ENCODE results near the gene CD164L2. TPM values are rescaled to one million over a fixed set of nuclear protein-coding genes. Genes with fewer than 3 reads are reported as not detected.

Gene CD164L2
- total and polyA plus RNA-seq, 4 donors, result not detected

GRCh38 chr1:27395441-27396195, 12.5 kb upstream of the CD164L2 start:
- peak; percentile 58 for ATAC-seq (ENCODE audit: low FRiP score)
- Histone ChIP-seq H3K9me3 (ENCODE audit: control insufficient read depth, low read length) (no peaks in the 10 kb centered on the region), H3K4me3 (ENCODE audit: low read length in 2 of 2) (no peak overlapping the region), H3K27me3 (ENCODE audit: control insufficient read depth in 1 of 2, insufficient read depth in 2 of 2, low read length in 1 of 2) (no peaks in the 10 kb centered on the region), H3K4me1 (ENCODE audit: control insufficient read depth in 1 of 2, insufficient read depth in 2 of 2, low read length in 2 of 2) (no peaks in the 10 kb centered on the region), H3K36me3 (ENCODE audit: control insufficient read depth in 1 of 2, insufficient read depth in 2 of 2, low read length in 1 of 2) (no peaks in the 10 kb centered on the region), H3K27ac (ENCODE audit: low read depth in 1 of 2, low read length in 2 of 2) (no peak overlapping the region)
- WGBS, 2 donors, result 4 to 5% methylated on average over 10 of the region's 10 CpGs
- DNase-seq, result peak; percentile 81 to 92
- intact Hi-C loops (cut with DNase I), result loop anchor here in 1 of 2 donors (2.0 to 10.0 kb wide), 3 partner anchors 209 to 291 kb away; partner anchors contain the start of gene AHDC1

- H3K4me1 ChIP-seq (ENCODE audit: control insufficient read depth in 1 of 2, insufficient read depth in 2 of 2, low read length in 2 of 2), result no peaks in the 10 kb centered on the region
- no peaks in the 10 kb centered on the region for H3K27me3 ChIP-seq (ENCODE audit: control insufficient read depth in 1 of 2, insufficient read depth in 2 of 2, low read length in 1 of 2)
- H3K9me3 ChIP-seq (ENCODE audit: control insufficient read depth, low read length), result no peaks in the 10 kb centered on the region
- 71 to 74% methylated on average over 1 of the region's 1 CpG for WGBS, 2 donors
- H3K27ac ChIP-seq (ENCODE audit: low read depth in 1 of 2, low read length in 2 of 2), result no peak overlapping the region
- no peak overlapping the region for H3K4me3 ChIP-seq (ENCODE audit: low read length in 2 of 2)
- ATAC-seq (ENCODE audit: low FRiP score) (no peak), DNase-seq (no peak)
- no peaks in the 10 kb centered on the region for H3K36me3 ChIP-seq (ENCODE audit: control insufficient read depth in 1 of 2, insufficient read depth in 2 of 2, low read length in 1 of 2)
- intact Hi-C loops (cut with DNase I), result loop anchor here (5.0 to 10.0 kb wide), 3 partner anchors 212 to 290 kb away; no protein-coding TSS in a partner anchor
Observed at GRCh38 chr1:27394925-27395324, 11.8 kb upstream of the CD164L2 start.

- WGBS, 2 donors, result 95 to 99% methylated on average over 9 of the region's 9 CpGs
- Histone ChIP-seq H3K9me3 (ENCODE audit: control insufficient read depth, low read length) (no peaks in the 10 kb centered on the region), H3K27me3 (ENCODE audit: control insufficient read depth in 1 of 2, insufficient read depth in 2 of 2, low read length in 1 of 2) (no peaks in the 10 kb centered on the region), H3K27ac (ENCODE audit: low read depth in 1 of 2, low read length in 2 of 2) (no peak overlapping the region), H3K4me1 (ENCODE audit: control insufficient read depth in 1 of 2, insufficient read depth in 2 of 2, low read length in 2 of 2) (no peaks in the 10 kb centered on the region), H3K36me3 (ENCODE audit: control insufficient read depth in 1 of 2, insufficient read depth in 2 of 2, low read length in 1 of 2) (no peaks in the 10 kb centered on the region), H3K4me3 (ENCODE audit: low read length in 2 of 2) (no peak overlapping the region)
- ATAC-seq (ENCODE audit: low FRiP score) (no peak), DNase-seq (no peak)
- intact Hi-C loops (cut with DNase I), result loop anchor here (5.0 to 10.0 kb wide), 3 partner anchors 213 to 289 kb away; no protein-coding TSS in a partner anchor
Observed at GRCh38 chr1:27394282-27394658, 11.1 kb upstream of the CD164L2 start.

- intact Hi-C loops (cut with DNase I), result loop anchor here (2.0 to 10.0 kb wide), 5 partner anchors 37 to 289 kb away; no protein-coding TSS in a partner anchor
- ATAC-seq (ENCODE audit: low FRiP score) (no peak), DNase-seq (no peak)
- Histone ChIP-seq H3K9me3 (ENCODE audit: control insufficient read depth, low read length) (no peaks in the 10 kb centered on the region), H3K4me3 (ENCODE audit: low read length in 2 of 2) (no peak overlapping the region), H3K27ac (ENCODE audit: low read depth in 1 of 2, low read length in 2 of 2) (no peak overlapping the region), H3K27me3 (ENCODE audit: control insufficient read depth in 1 of 2, insufficient read depth in 2 of 2, low read length in 1 of 2) (no peaks in the 10 kb centered on the region), H3K36me3 (ENCODE audit: control insufficient read depth in 1 of 2, insufficient read depth in 2 of 2, low read length in 1 of 2) (no peaks in the 10 kb centered on the region), H3K4me1 (ENCODE audit: control insufficient read depth in 1 of 2, insufficient read depth in 2 of 2, low read length in 2 of 2) (no peaks in the 10 kb centered on the region)
- WGBS, 2 donors, result 95% methylated on average over 18 of the region's 18 CpGs
Observed at GRCh38 chr1:27393641-27394281, 10.6 kb upstream of the CD164L2 start.

- Histone ChIP-seq H3K36me3 (ENCODE audit: control insufficient read depth in 1 of 2, insufficient read depth in 2 of 2, low read length in 1 of 2) (no peaks in the 10 kb centered on the region), H3K27ac (ENCODE audit: low read depth in 1 of 2, low read length in 2 of 2) (no peak overlapping the region), H3K27me3 (ENCODE audit: control insufficient read depth in 1 of 2, insufficient read depth in 2 of 2, low read length in 1 of 2) (no peaks in the 10 kb centered on the region), H3K4me1 (ENCODE audit: control insufficient read depth in 1 of 2, insufficient read depth in 2 of 2, low read length in 2 of 2) (no peaks in the 10 kb centered on the region), H3K4me3 (ENCODE audit: low read length in 2 of 2) (no peak overlapping the region), H3K9me3 (ENCODE audit: control insufficient read depth, low read length) (no peaks in the 10 kb centered on the region)
- ATAC-seq (ENCODE audit: low FRiP score), result no peak
- DNase-seq, result no peak
- intact Hi-C loops (cut with DNase I), result loop anchor here (2.0 to 10.0 kb wide), 5 partner anchors 36 to 288 kb away; no protein-coding TSS in a partner anchor
- WGBS, 2 donors, result 42 to 43% methylated on average over 30 of the region's 30 CpGs
Observed at GRCh38 chr1:27392778-27393635, 9.9 kb upstream of the CD164L2 start.

- Histone ChIP-seq H3K27ac (ENCODE audit: low read depth in 1 of 2, low read length in 2 of 2) (no peak within 1 kb of the TSS), H3K27me3 (ENCODE audit: control insufficient read depth in 1 of 2, insufficient read depth in 2 of 2, low read length in 1 of 2) (no peaks in the 10 kb centered on the region), H3K4me3 (ENCODE audit: low read length in 2 of 2) (no peak within 1 kb of the TSS), H3K36me3 (ENCODE audit: control insufficient read depth in 1 of 2, insufficient read depth in 2 of 2, low read length in 1 of 2) (no peaks in the 10 kb centered on the region), H3K9me3 (ENCODE audit: control insufficient read depth, low read length) (no peaks in the 10 kb centered on the region), H3K4me1 (ENCODE audit: control insufficient read depth in 1 of 2, insufficient read depth in 2 of 2, low read length in 2 of 2) (no peaks in the 10 kb centered on the region)
- DNase-seq (peak; percentile 92 to 97), ATAC-seq (ENCODE audit: low FRiP score) (peak; percentile 93)
- intact Hi-C loops (cut with DNase I), result loop anchor here (2.0 to 10.0 kb wide), 5 partner anchors 35 to 287 kb away; no protein-coding TSS in a partner anchor
- WGBS, 2 donors, result 1% methylated on average over 65 to 69 of the region's 69 CpGs
Observed at GRCh38 chr1:27392096-27392777, 9.1 kb upstream of the CD164L2 start, which contains the start of gene GPR3. TSS of gene GPR3 (plus strand) at chr1:27392622. CDS start at chr1:27393799, 1,177 bp downstream.

GRCh38 chr1:27391511-27392095, 8.5 kb upstream of the CD164L2 start:
- intact Hi-C loops (cut with DNase I), result loop anchor here (2.0 to 10.0 kb wide), 5 partner anchors 35 to 287 kb away; no protein-coding TSS in a partner anchor
- WGBS, 2 donors, result 4 to 5% methylated on average over 13 of the region's 13 CpGs
- H3K4me1 ChIP-seq (ENCODE audit: control insufficient read depth in 1 of 2, insufficient read depth in 2 of 2, low read length in 2 of 2), result no peaks in the 10 kb centered on the region
- no peaks in the 10 kb centered on the region for H3K9me3 ChIP-seq (ENCODE audit: control insufficient read depth, low read length)
- ATAC-seq (ENCODE audit: low FRiP score) (peak; percentile 31), DNase-seq (peak in 1 of 2 donors; percentile 81)
- H3K27me3 ChIP-seq (ENCODE audit: control insufficient read depth in 1 of 2, insufficient read depth in 2 of 2, low read length in 1 of 2), result no peaks in the 10 kb centered on the region
- no peak overlapping the region for H3K27ac ChIP-seq (ENCODE audit: low read depth in 1 of 2, low read length in 2 of 2)
- no peaks in the 10 kb centered on the region for H3K36me3 ChIP-seq (ENCODE audit: control insufficient read depth in 1 of 2, insufficient read depth in 2 of 2, low read length in 1 of 2)
- no peak overlapping the region for H3K4me3 ChIP-seq (ENCODE audit: low read length in 2 of 2)
